Measurements from ENCODE around the gene SLC6A13. TPM values are rescaled to one million over a fixed set of nuclear protein-coding genes. Genes with fewer than 3 reads are reported as not detected.

Gene SLC6A13
- total and polyA plus RNA-seq, 2 of the 8 experiments (the other 6 are each of a cell fraction or from before 2014, with no cell fraction given), result 0.03 TPM; not detected in 1

DNA sequence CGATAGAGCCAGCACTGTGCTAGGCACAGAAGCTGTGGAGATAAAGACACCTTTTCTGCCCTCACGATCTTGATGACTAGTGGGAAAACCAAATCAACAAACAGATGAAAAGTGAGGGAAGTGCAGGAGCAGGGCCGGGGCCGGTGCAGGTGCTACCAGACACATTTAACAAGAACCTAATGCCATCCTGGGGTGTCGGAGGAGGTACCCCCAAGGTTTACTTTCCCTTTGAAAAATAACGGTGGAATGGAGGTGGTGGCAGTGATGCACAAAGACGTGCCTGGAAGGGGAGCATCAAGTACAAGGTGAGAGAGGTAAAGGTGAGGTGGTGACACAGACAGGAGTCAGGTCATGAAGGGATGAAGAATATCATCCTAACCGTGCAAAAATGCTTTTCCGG lies 22.1 kb downstream of the SLC6A13 start:
- Histone ChIP-seq H3K4me3 (ENCODE audit: extremely low read depth in 1 of 4, insufficient read depth in 2 of 4, low read depth in 3 of 4, low read length in 4 of 4) (no peak overlapping the region), H2BK12ac (ENCODE audit: low read depth, low read length) (no peak overlapping the region)
- 90% methylated on average over 9 of the region's 9 CpGs; no CpG with 5 or more reads in 1 of the 2 experiments for WGBS, 2 experiments (ENCODE audit: extremely low coverage in 1 of 2, insufficient coverage in 1 of 2, insufficient read length in 1 of 2, insufficient replicate concordance in 2 of 2, low coverage in 1 of 2, low lambda C conversion rate in 2 of 2, missing lambda C conversion rate in 1 of 2)
- TF ChIP-seq NANOG (IDR thresholded peaks at IDR 0.05; ENCODE audit: insufficient read depth, low read depth, low read length, poor library complexity, severe bottlenecking) (no peak), CBX8 (IDR thresholded peaks at IDR 0.05; ENCODE audit: borderline replicate concordance, low read depth, low read length) (no peak), GABPA (IDR thresholded peaks at IDR 0.05; ENCODE audit: borderline replicate concordance, insufficient read depth, low read length) (no peak), TCF12 (IDR thresholded peaks at IDR 0.05; ENCODE audit: low read depth, low read length) (no peak), RAD21 (IDR thresholded peaks at IDR 0.05 in 1 of 2, conservative IDR thresholded peaks at IDR 0.05 in 1 of 2; ENCODE audit: low read depth in 2 of 2, low read length in 2 of 2) (no peak), TAF7 (optimal IDR thresholded peaks at IDR 0.05; ENCODE audit: borderline replicate concordance, low read depth, low read length) (no peak), CBX5 (IDR thresholded peaks at IDR 0.05; ENCODE audit: low read depth, low read length) (no peak), RBBP5 (IDR thresholded peaks at IDR 0.05; ENCODE audit: borderline replicate concordance, low read depth, low read length) (no peak), SP4 (IDR thresholded peaks at IDR 0.05; ENCODE audit: low read length) (no peak)
- TF ChIP-seq, protein P1, sequence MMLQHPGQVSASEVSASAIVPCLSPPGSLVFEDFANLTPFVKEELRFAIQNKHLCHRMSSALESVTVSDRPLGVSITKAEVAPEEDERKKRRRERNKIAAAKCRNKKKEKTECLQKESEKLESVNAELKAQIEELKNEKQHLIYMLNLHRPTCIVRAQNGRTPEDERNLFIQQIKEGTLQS (IDR thresholded peaks at IDR 0.05; ENCODE audit: insufficient read depth, low read depth, low read length), result no peak

More for the DNA sequence above, 22.1 kb downstream of the SLC6A13 start:
- H2AFZ ChIP-seq (ENCODE audit: low read length), result no peak overlapping the region
- H3K4me2 ChIP-seq (ENCODE audit: insufficient read depth in 1 of 2, low read depth in 2 of 2, low read length in 2 of 2), result no peak overlapping the region
- ChIA-PET POLR2A (ENCODE audit: partially characterized antibody) (no interaction called here), CTCF (ENCODE audit: partially characterized antibody) (interaction anchor here (2.5 kb wide), 1 partner anchor 20 kb away, joined by 11 read pairs; no protein-coding TSS in a partner anchor)
- H3K14ac ChIP-seq (ENCODE audit: insufficient read length), result no peak overlapping the region
- H3K9ac ChIP-seq (replicated peaks in 1 of 4; ENCODE audit: extremely low read depth in 1 of 4, low read depth in 3 of 4, low read length in 3 of 4), result no peak overlapping the region
- H3K23me2 ChIP-seq (ENCODE audit: low read depth, low read length), result no peaks in the 10 kb centered on the region
- H4K8ac ChIP-seq (ENCODE audit: extremely low read depth, insufficient read depth, low read length), result no peak overlapping the region
- no peaks in the 10 kb centered on the region for H4K20me1 ChIP-seq (replicated peaks in 1 of 2; ENCODE audit: control insufficient read depth in 1 of 2, insufficient read depth in 2 of 2, low read length in 2 of 2)
- no peak overlapping the region for H2AK5ac ChIP-seq (ENCODE audit: low read depth, low read length)
- no peak overlapping the region for H2BK5ac ChIP-seq (ENCODE audit: low read depth, low read length)
- peaks cover 5 to 9% of the 10 kb centered on the region in 2 experiments; a peak in 2 of 4 replicates for H3K9me3 ChIP-seq (ENCODE audit: insufficient read depth in 2 of 2, low read depth in 1 of 2, low read length in 1 of 2)
- no peak overlapping the region for H3K4ac ChIP-seq (replicated peaks; ENCODE audit: insufficient read length, low read depth, low read length)
- H2BK20ac ChIP-seq (ENCODE audit: low read length), result no peak overlapping the region
- FAIRE-seq (no peak), DNase-seq (ENCODE audit: low read depth in 1 of 2, low spot score in 2 of 2) (no peak)
- H4K91ac ChIP-seq (replicated peaks; ENCODE audit: insufficient read length, low read length), result no peak overlapping the region
- H3K4me1 ChIP-seq (replicated peaks in 1 of 4; ENCODE audit: control insufficient read depth in 3 of 4, insufficient read depth in 4 of 4, low read length in 3 of 4), result no peaks in the 10 kb centered on the region
- H3K79me2 ChIP-seq (ENCODE audit: control insufficient read depth in 1 of 2, insufficient read depth in 2 of 2, low read length in 2 of 2), result no peaks in the 10 kb centered on the region
- H2BK15ac ChIP-seq (ENCODE audit: low read length), result no peak overlapping the region
- no peaks in the 10 kb centered on the region for H3K27me3 ChIP-seq (replicated peaks in 1 of 4; ENCODE audit: control insufficient read depth in 3 of 4, extremely low read depth in 1 of 4, insufficient read depth in 3 of 4, low read length in 3 of 4)
- H2BK120ac ChIP-seq (replicated peaks; ENCODE audit: low read depth, low read length), result no peak overlapping the region
- H3K79me1 ChIP-seq (ENCODE audit: low read depth, low read length), result no peaks in the 10 kb centered on the region
- no peak overlapping the region for H3K18ac ChIP-seq (ENCODE audit: extremely low read depth, low read length)
- H3K56ac ChIP-seq (replicated peaks; ENCODE audit: insufficient read length, low read depth, low read length), result no peak overlapping the region
- H3K23ac ChIP-seq (ENCODE audit: insufficient read length), result no peak overlapping the region
- no peaks in the 10 kb centered on the region for H3K36me3 ChIP-seq (ENCODE audit: control insufficient read depth in 2 of 4, insufficient read depth in 4 of 4, low read length in 3 of 4)
- H4K5ac ChIP-seq (ENCODE audit: insufficient read length, low read depth, low read length), result no peak overlapping the region
- no peak overlapping the region for H3K27ac ChIP-seq (ENCODE audit: low read depth, low read length)
